ENCODE measurements around the gene CYTH1.

The CYTH1 gene

DNA sequence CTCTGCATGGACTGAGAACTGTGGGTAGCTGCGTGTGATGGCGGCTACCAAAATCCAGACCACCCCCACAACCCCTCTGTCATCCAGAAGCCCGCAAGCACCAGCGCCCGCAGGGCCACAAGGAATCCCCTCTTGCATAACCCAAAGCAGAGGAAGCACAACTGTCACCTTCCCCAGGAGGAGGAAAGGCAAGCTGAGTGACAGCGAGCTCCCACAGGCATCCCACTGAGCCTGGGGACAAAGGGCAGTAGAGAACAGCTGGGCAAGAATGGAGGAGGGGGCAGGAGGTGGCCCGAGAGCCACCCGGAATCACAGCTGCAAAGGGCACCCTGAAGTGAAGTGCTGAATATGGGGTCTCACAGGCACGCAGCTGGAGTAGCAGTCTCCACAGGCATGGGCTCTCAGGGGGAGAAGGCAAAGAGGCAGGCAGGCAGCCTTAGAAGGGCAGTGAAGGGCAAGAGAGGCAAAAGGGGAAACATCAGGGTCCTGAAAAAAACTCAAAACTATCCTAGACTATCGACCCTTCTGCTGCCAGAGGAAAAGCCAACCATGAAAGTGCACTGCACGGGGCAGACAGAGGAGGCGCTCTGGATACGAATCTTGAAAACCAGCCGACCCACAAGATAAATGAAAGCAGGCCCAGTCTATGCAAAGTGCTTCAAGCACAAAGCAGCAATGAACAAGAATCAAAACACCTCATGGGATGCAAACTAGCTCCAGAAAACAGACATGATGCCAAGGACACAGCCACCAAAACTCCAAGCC lies 41.4 kb upstream of the CYTH1 start:
- DNase-seq (ENCODE audit: extremely low read depth, low read depth), result no peak
- TF ChIP-seq, protein P1, sequence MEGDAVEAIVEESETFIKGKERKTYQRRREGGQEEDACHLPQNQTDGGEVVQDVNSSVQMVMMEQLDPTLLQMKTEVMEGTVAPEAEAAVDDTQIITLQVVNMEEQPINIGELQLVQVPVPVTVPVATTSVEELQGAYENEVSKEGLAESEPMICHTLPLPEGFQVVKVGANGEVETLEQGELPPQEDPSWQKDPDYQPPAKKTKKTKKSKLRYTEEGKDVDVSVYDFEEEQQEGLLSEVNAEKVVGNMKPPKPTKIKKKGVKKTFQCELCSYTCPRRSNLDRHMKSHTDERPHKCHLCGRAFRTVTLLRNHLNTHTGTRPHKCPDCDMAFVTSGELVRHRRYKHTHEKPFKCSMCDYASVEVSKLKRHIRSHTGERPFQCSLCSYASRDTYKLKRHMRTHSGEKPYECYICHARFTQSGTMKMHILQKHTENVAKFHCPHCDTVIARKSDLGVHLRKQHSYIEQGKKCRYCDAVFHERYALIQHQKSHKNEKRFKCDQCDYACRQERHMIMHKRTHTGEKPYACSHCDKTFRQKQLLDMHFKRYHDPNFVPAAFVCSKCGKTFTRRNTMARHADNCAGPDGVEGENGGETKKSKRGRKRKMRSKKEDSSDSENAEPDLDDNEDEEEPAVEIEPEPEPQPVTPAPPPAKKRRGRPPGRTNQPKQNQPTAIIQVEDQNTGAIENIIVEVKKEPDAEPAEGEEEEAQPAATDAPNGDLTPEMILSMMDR (IDR thresholded peaks at IDR 0.05; ENCODE audit: low read depth, low read length), result 0 out of 2 replicates have a peak, but pooled peaks have one; percentile 1

DNA sequence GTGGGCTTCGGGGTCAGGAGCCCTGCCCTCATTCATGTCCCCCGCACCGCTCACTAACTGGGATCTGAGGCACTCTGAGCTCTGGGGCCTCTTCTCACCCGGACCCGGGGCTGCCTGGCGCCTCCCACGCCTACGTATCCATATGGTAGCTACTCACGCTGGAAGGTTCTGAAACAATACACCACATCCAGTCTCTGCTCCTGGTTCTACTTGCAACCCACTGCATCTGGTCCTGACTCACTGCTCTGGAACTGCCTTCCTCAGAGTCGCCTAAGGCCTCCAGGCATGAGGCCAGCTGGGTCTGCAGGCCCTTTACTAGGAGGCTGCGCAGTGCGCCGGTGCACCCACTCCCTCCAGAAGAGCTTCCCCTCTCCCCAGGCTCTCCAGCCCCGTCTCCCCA lies 40.5 kb upstream of the CYTH1 start:
- TF ChIP-seq, protein P1 (IDR thresholded peaks at IDR 0.05; ENCODE audit: low read depth, low read length), result no peak
- DNase-seq (ENCODE audit: extremely low read depth, low read depth), result peak; percentile 67

DNA sequence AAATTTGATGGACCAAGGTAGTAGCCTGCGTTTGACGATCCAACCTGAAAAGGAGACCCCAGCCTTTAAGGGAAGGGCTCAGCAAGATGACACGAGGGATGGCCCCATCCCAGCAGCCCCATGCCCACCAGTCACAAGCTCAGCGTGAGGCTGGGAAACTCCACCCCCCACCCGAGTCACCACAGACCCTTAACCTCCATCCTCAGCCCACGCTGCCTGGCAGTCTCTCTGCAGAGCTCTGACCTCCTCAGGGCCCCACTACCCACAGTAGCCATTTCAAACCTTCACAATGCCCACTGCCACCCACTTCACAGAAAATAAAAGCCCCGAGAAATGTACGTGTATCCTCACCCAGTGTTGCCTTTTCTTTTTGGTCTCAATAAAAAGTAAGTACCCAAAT lies 39.9 kb upstream of the CYTH1 start:
- TF ChIP-seq, protein P1 (IDR thresholded peaks at IDR 0.05; ENCODE audit: low read depth, low read length), result no peak
- no peak for DNase-seq (ENCODE audit: extremely low read depth, low read depth)

DNA sequence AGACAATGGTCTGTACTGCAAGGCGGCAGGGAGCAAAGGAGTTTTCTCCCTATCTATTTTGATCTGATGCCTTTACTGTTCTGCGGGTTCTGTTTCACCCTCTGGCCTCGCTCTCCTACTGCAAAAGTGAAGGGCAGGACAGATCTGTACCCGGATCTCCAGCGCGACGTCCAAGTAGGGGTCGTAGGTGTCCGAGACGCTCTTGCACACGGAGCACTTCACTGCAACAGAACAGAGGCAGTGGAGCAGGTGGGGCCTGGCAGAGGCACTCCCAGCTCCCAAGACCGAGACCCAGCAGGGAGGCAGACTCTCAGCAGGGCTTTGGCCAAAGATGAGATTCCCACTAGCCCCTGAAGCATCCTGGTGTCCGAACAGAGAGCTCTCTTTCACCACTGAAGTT lies 38.8 kb upstream of the CYTH1 start:
- no peak for DNase-seq (ENCODE audit: extremely low read depth, low read depth)
- TF ChIP-seq, protein P1 (IDR thresholded peaks at IDR 0.05; ENCODE audit: low read depth, low read length), result no peak

DNA sequence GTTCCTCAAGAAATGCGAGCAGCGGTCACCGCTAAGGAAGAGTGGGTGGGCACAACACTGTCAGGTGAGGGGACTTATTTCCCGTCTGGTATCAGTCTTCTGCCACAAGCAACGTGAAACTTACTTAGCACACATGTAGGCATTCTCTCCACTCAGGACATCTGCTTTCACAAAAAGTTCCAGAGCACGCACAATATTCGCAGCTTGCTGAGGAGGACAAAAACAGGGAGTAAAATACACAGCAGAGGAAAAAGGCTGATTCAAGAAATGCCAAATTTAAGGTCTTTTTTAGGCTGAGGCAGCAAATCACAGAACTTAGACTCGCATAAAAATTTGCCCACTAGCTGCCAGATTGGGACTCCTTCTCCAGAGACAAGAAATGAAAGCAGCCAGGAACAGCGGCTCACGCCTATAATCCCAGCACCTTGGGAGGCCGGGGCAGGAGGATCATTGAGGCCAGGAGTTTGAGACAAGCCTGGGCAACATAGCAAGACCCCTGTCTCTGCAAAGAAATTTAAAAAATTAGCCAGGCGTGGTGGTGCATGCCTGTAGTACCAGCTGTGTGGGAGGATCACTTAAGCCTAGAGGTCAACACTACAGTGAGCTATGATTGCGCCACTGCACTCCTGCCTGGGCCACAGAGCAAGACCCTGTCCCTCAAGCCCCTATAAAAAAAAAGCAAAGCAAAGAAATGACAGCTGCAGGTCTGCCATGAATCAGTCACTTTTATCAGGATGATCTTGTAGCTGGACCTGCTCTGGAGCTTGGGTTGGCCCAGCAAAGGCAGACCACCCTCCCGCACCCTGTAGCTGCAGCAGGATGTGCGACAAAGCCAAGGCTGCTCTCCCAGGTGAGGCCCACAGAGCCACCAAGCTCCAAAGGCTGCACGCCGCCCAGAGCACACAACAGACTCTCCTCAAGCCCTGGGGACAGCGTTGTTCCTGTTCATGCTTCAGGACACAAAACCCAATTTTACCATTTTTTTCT lies 38.0 kb upstream of the CYTH1 start:
- TF ChIP-seq, protein P1 (IDR thresholded peaks at IDR 0.05; ENCODE audit: low read depth, low read length), result no peak
- no peak for DNase-seq (ENCODE audit: extremely low read depth, low read depth)

DNA sequence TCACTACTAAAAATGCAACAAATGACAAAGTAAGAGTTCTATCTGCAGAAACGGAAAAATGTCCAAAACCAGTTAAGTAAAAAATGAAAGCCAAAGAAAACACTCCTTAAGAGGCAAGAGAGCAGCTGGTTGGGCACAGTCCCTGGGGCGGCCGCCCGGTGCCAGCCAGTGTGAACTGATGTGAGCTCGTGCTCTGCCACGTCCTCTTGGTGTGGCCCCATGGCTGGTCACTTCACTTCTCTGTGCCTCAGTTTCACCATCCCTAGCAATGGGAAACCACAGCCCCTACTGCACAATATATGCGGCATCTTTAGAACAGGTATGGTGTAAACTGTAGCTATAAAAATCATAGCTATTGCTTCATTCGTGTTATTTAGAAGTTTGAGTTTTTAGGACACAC lies 37.3 kb upstream of the CYTH1 start:
- TF ChIP-seq, protein P1 (IDR thresholded peaks at IDR 0.05; ENCODE audit: low read depth, low read length), result no peak
- no peak for DNase-seq (ENCODE audit: extremely low read depth, low read depth)

DNA sequence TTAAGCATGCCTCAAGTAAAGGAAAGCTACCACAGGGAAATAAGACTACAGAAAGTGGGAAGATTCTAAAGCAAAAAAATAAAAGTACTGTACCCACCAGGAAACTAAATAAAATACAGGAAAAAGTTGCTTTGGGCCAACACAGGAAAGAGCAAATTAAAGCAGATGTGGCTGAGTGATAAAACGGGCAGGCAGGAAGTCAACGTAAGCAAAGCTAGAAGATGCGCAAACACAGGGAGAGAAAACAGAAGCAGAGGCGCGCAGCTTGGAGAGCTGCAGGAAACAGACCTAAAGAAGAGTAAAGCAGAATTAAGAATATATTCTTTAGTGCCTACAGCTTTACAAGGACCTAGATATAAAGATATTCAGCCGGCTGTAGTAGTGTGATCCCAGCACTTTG lies 36.9 kb upstream of the CYTH1 start:
- no peak for DNase-seq (ENCODE audit: extremely low read depth, low read depth)
- TF ChIP-seq, protein P1 (IDR thresholded peaks at IDR 0.05; ENCODE audit: low read depth, low read length), result no peak

Measured in AG09319 (cell line).